Thyroid gland (tissue), 4 donors: ENCODE data around the gene BHMT.

Experiments
- CTCF ChIP-seq, 6 experiments: fragments of 200-600 bp in 3 of 6; fragments of 450-650 bp in 3 of 6; sonication (generic) in 3 of 6; IDR thresholded peaks; one replicate each; pipeline ENCODE4 v1.5.1; 2016 to 2019; ENCODE audit warnings: antibody characterized with exemption in 6 of 6, mild to moderate bottlenecking in 2 of 6, inconsistent platforms in 1 of 6, moderate library complexity in 1 of 6
- POLR2A ChIP-seq, 2 donors: fragments of 450-650 bp; IDR thresholded peaks; one replicate each; pipeline ENCODE4 v1.6.1; 2017; ENCODE audit warnings: antibody characterized with exemption in 2 of 2, mild to moderate bottlenecking in 2 of 2, moderate library complexity in 1 of 2

- TF ChIP-seq CTCF (IDR thresholded peaks at IDR 0.05) (no peak), POLR2A (IDR thresholded peaks at IDR 0.05) (no peak)
Measured at GRCh38 chr5:79105868-79106267, 5.7 kb upstream of the BHMT start.
